Measurements from ENCODE around the gene DOCK3. TPM values are rescaled to one million over a fixed set of nuclear protein-coding genes. Genes with fewer than 3 reads are reported as not detected.
"Not testable (repeated sequence)": the region's sequence is repeated elsewhere in the genome, so short reads cannot be mapped to it uniquely, and the experiment has no call there.

Gene DOCK3
- polyA plus RNA-seq, 4 donors = 1.1 to 1.6 (median 1.4) TPM

GRCh38 chr3:50853936-50854335, 179.2 kb downstream of the DOCK3 start:
- DNase-seq (ENCODE audit: low read depth in 4 of 4, low spot score in 3 of 4) = no peak

GRCh38 chr3:50862221-50862620, 187.5 kb downstream of the DOCK3 start:
- DNase-seq (ENCODE audit: low read depth in 4 of 4, low spot score in 3 of 4) = no peak

- DNase-seq (ENCODE audit: low read depth in 4 of 4, low spot score in 3 of 4) = no peak
Measured at GRCh38 chr3:50873376-50874157, 198.8 kb downstream of the DOCK3 start.

- not testable (repeated sequence) for DNase-seq (ENCODE audit: low read depth in 4 of 4, low spot score in 3 of 4)
Measured at GRCh38 chr3:50874876-50875275, 200.1 kb downstream of the DOCK3 start.

- DNase-seq (ENCODE audit: low read depth in 4 of 4, low spot score in 3 of 4) = no peak
Measured at GRCh38 chr3:50876947-50877346, 202.2 kb downstream of the DOCK3 start.

- DNase-seq (ENCODE audit: low read depth in 4 of 4, low spot score in 3 of 4) = not testable (repeated sequence)
Measured at GRCh38 chr3:50882733-50883132, 208.0 kb downstream of the DOCK3 start.

- no peak for DNase-seq (ENCODE audit: low read depth in 4 of 4, low spot score in 3 of 4)
Measured at GRCh38 chr3:50883755-50884154, 209.0 kb downstream of the DOCK3 start.

GRCh38 chr3:50885070-50885850, 210.5 kb downstream of the DOCK3 start:
- DNase-seq (ENCODE audit: low read depth in 4 of 4, low spot score in 3 of 4) = no peak

- DNase-seq (ENCODE audit: low read depth in 4 of 4, low spot score in 3 of 4) = no peak
Measured at GRCh38 chr3:50890688-50891344, 216.1 kb downstream of the DOCK3 start.

GRCh38 chr3:50901097-50901496, 226.4 kb downstream of the DOCK3 start:
- DNase-seq (ENCODE audit: low read depth in 4 of 4, low spot score in 3 of 4) = not testable (repeated sequence)

GRCh38 chr3:50912746-50913145, 238.0 kb downstream of the DOCK3 start:
- no peak for DNase-seq (ENCODE audit: low read depth in 4 of 4, low spot score in 3 of 4)

GRCh38 chr3:50913260-50913659, 238.5 kb downstream of the DOCK3 start:
- DNase-seq (ENCODE audit: low read depth in 4 of 4, low spot score in 3 of 4) = peak in 2 of 4 donors; percentile 4 to 7

GRCh38 chr3:50922071-50922470, 247.3 kb downstream of the DOCK3 start:
- DNase-seq (ENCODE audit: low read depth in 4 of 4, low spot score in 3 of 4) = not testable (repeated sequence)

- DNase-seq (ENCODE audit: low read depth in 4 of 4, low spot score in 3 of 4) = no peak
Measured at GRCh38 chr3:50923955-50924354, 249.2 kb downstream of the DOCK3 start.

- no peak for DNase-seq (ENCODE audit: low read depth in 4 of 4, low spot score in 3 of 4)
Measured at GRCh38 chr3:50924638-50925037, 249.9 kb downstream of the DOCK3 start.

GRCh38 chr3:50926868-50927267, 252.1 kb downstream of the DOCK3 start:
- no peak for DNase-seq (ENCODE audit: low read depth in 4 of 4, low spot score in 3 of 4)

GRCh38 chr3:50930371-50931208, 255.9 kb downstream of the DOCK3 start:
- DNase-seq (ENCODE audit: low read depth in 4 of 4, low spot score in 3 of 4) = no peak

- not testable (repeated sequence) for DNase-seq (ENCODE audit: low read depth in 4 of 4, low spot score in 3 of 4)
Measured at GRCh38 chr3:50932918-50933317, 258.2 kb downstream of the DOCK3 start.

- DNase-seq (ENCODE audit: low read depth in 4 of 4, low spot score in 3 of 4) = no peak
Measured at GRCh38 chr3:50936389-50936788, 261.7 kb downstream of the DOCK3 start.

- DNase-seq (ENCODE audit: low read depth in 4 of 4, low spot score in 3 of 4) = no peak
Measured at GRCh38 chr3:50947419-50947818, 272.7 kb downstream of the DOCK3 start.
